HG02938 (cell line): Measurements from ENCODE around the gene TMEM115.
"Not testable (repeated sequence)": the region's sequence is repeated elsewhere in the genome, so short reads cannot be mapped to it uniquely, and the experiment has no call there.

Experiments
- ATAC-seq: cut with Tn5 transposase; IDR thresholded peaks from one replicate; pipeline ENCODE4 v1.9.1; 2021; ENCODE audit warnings: mild to moderate bottlenecking, moderate library complexity; ENCODE audit not compliant: unreplicated experiment

Gene TMEM115

GRCh38 chr3:50319181-50319893, 40.0 kb downstream of the TMEM115 start:
- ATAC-seq = no peak

- ATAC-seq = no peak
Measured at GRCh38 chr3:50318615-50319014, 40.7 kb downstream of the TMEM115 start.

GRCh38 chr3:50318163-50318562, 41.2 kb downstream of the TMEM115 start:
- no peak for ATAC-seq

- ATAC-seq = no peak
Measured at GRCh38 chr3:50317300-50317699, 42.0 kb downstream of the TMEM115 start.

GRCh38 chr3:50316657-50317242, 42.6 kb downstream of the TMEM115 start:
- no peak for ATAC-seq

GRCh38 chr3:50314816-50315215, 44.5 kb downstream of the TMEM115 start:
- no peak for ATAC-seq

- ATAC-seq = no peak
Measured at GRCh38 chr3:50314342-50314741, 45.0 kb downstream of the TMEM115 start.

- not testable (repeated sequence) for ATAC-seq
Measured at GRCh38 chr3:50312041-50312440, 47.3 kb downstream of the TMEM115 start.
